IPS-18c (cell line): ENCODE data around the gene TMEM44.
A peak's percentile ranks its signal among the peaks of the same experiment; 100 is the strongest.

Experiments
- H3K4me3 ChIP-seq: 2 replicates; pipeline ENCODE4 v1.7.0; 2013; ENCODE audit warnings: low read depth, mild to moderate bottlenecking, low read length, moderate library complexity; ENCODE audit not compliant: insufficient read depth
- H3K9me3 ChIP-seq: one replicate; pipeline ENCODE4 v1.6.1; 2013; ENCODE audit warnings: mild to moderate bottlenecking, low read length, moderate library complexity; ENCODE audit not compliant: control insufficient read depth, insufficient read depth

TMEM44 gene

DNA sequence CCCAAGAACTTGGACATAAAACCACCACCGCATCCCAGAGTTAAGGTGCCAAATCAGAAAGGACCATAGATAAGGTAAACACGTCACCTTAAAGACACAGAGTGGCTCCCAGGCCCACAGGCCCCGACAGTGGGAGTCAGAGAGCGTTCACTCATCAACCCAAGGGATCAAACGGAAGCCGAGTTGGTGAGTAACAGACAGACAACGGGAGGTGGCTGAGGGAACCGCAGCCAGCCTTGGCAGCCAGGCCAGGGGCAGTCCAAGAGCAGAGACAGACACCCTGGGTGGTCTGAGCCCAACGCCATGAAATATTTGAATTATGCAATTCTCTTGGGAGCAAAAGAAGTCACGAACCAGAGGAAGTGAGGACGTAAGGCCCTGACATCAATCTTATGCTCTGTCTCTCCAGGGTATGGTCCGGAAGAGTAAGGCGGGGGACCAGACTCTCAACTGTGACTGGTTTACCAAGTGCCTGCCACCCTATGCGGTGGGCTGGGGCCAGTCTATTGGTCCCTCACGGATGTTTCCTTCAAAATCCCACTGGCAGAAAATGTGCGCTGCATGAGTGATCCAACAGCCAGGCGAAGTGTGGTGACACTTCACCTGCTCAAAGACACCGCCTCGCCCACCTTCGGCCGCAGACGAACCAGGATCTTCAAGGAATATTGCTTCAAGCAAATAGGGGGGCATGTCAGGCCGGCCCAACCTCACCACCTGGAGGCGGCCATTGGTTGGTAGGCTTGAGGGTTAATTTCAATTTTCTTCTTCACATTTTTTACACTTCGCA, 34.3 kb downstream of the TMEM44 start:
- Histone ChIP-seq H3K4me3 (no peak overlapping the region), H3K9me3 (no peaks in the 10 kb centered on the region)

GRCh38 chr3:194596906-194597305, 36.3 kb downstream of the TMEM44 start:
- no peak overlapping the region for H3K4me3 ChIP-seq
- no peaks in the 10 kb centered on the region for H3K9me3 ChIP-seq

DNA sequence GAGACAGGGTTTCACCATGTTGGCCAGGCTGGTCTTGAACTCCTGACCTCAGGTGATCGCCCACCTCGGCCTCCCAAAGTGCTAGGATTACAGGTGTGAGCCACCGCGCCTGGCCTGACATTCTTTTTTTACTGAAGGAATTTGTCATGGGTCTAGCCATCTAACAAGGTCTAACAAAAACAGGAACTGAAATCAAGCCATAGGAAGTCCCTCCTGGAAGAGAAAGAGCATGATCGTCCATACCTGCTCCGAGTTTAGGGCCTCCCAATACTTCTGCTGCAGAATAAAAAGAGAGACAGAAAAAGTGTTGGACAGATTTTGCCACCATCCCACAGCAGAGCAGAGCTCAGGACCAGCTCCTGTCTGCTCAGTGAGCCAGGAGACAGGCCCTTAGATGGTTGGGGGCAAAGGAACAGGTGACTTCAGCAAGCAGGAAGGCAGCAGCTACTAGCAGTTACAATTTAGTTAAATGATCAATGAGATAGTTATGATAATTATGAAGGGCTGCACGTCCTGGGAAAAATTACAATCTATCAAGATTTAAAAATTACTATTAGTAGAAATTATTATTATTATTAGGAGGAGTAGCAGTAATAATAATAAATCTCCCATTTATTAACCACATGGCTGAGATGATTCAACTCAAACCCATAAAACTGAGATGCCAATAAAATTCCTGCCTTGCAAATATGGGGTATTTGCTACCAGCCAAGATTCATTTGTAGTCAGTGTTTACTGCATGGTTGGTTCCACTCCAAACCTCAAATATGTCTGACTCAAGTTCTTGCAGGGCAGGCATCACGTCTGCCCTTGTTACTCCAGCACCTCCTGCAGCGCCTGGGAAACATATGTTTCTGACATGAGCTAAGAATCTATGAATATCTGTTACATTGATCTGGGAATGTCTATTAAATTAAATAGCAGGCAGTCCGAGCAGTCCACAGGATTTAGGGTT, 40.1 kb downstream of the TMEM44 start:
- no peaks in the 10 kb centered on the region for H3K9me3 ChIP-seq
- H3K4me3 ChIP-seq, result no peak overlapping the region

DNA sequence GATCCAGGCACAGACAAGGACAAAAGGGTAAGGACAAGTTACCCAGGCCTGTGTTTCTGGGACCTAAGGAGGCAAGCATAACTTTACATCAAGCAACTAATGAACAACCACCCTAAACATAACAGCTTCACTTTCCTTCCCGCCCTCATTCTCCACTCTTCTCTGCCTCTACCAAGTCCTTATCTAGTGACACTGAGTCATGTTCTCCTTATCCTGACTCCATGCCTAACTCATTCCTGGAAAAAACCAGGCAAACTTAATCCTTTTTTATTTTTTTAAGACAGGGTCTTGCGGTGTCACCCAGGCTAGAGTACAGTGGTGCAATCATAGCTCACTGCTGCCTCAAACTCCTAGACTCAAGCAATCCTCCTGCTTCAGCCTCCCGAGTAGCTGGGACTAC, 44.5 kb downstream of the TMEM44 start:
- Histone ChIP-seq H3K9me3 (peaks cover 3% of the 10 kb centered on the region), H3K4me3 (no peak overlapping the region)

- peaks cover 3% of the 10 kb centered on the region for H3K9me3 ChIP-seq
- no peak overlapping the region for H3K4me3 ChIP-seq
Measured at GRCh38 chr3:194588236-194588635, 45.0 kb downstream of the TMEM44 start.

- no peak overlapping the region for H3K4me3 ChIP-seq
- peaks cover 3% of the 10 kb centered on the region for H3K9me3 ChIP-seq
Measured at GRCh38 chr3:194587438-194587931, 45.7 kb downstream of the TMEM44 start.

DNA sequence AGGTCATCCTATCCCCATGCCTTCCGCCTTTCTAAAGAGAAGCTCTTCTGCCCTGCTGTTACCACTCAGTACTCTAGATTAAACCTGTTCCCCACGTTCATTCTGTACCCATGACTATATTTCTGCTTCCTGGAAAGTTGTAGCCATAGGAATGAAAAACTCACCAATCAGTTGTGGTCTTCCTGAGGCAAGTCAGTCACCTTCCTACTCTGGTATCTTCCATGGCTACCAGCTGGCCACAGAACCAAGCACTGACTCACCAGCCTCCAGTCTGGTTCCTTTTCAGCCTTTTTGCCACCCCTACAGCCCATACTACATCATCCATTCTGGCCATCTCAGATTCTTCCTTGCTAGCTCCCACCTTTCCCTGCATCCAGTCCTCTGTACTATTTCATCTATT, 46.4 kb downstream of the TMEM44 start:
- H3K4me3 ChIP-seq, result no peak overlapping the region
- H3K9me3 ChIP-seq, result peaks cover 3% of the 10 kb centered on the region

- H3K9me3 ChIP-seq, result peaks cover 3% of the 10 kb centered on the region
- H3K4me3 ChIP-seq, result no peak overlapping the region
Measured at GRCh38 chr3:194585880-194586281, 47.3 kb downstream of the TMEM44 start.

DNA sequence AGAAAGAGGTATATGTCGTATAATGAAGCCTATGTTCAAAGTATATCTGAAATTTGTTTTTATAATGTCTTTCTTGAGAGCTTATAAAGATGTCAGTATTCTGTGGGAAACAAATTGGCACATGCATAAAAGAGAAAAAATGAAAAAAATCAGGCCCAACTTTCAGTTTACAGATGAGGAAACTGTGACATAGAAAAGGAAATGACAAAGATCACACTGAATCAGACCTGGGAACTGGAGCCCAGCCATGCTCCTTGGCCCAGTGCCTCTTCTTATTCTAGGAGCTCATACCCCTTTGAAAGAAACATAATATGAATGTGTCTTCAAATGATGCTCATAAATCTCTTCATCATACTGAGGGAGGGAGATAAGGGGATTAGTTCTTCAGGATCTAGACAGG, 48.4 kb downstream of the TMEM44 start:
- Histone ChIP-seq H3K9me3 (peaks cover 3% of the 10 kb centered on the region), H3K4me3 (no peak overlapping the region; the same call in 1 of the 2 replicates)

GRCh38 chr3:194584320-194584776, 48.9 kb downstream of the TMEM44 start:
- H3K4me3 ChIP-seq, result peak overlapping the region; percentile 77
- peaks cover 3% of the 10 kb centered on the region for H3K9me3 ChIP-seq

DNA sequence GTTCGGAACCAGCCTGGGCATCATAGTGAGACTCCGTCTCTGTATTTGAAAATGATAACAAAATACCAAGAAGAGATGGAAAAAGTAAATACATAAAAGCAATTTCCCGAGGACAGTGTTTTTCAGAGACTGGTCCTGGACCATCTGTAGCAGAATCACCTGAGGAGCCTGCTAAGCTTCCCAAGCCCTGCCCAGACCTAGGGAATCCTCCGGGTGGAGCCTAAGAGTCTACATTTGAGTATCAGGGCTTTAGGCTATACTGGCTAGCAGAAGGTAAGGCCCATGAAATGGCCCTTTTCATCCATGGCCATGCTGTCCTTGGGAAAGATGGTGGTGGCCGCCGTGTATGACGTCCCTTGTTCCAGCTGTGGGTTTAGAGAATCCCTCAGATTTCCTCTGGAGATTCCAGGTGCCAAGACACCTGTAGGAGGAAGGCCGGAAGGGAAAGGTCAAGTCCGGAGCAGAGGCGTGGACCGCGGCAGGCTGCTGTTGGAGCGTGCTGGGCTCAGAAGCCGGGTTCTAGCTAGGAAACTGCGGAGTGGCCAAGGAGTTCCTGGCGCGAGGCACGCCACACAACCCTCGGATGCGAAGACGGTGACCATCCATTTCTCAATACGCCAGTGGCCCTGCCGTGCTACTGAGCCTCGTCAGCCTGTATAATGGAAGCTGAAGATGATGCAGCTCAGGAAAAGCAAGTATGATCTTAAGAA, 50.9 kb downstream of the TMEM44 start:
- H3K9me3 ChIP-seq, result no peaks in the 10 kb centered on the region
- H3K4me3 ChIP-seq, result no peak overlapping the region

- Histone ChIP-seq H3K9me3 (no peaks in the 10 kb centered on the region), H3K4me3 (no peak overlapping the region)
Measured at GRCh38 chr3:194579091-194579606, 54.1 kb downstream of the TMEM44 start.

GRCh38 chr3:194577986-194578905, 55.0 kb downstream of the TMEM44 start:
- H3K9me3 ChIP-seq, result no peaks in the 10 kb centered on the region

DNA sequence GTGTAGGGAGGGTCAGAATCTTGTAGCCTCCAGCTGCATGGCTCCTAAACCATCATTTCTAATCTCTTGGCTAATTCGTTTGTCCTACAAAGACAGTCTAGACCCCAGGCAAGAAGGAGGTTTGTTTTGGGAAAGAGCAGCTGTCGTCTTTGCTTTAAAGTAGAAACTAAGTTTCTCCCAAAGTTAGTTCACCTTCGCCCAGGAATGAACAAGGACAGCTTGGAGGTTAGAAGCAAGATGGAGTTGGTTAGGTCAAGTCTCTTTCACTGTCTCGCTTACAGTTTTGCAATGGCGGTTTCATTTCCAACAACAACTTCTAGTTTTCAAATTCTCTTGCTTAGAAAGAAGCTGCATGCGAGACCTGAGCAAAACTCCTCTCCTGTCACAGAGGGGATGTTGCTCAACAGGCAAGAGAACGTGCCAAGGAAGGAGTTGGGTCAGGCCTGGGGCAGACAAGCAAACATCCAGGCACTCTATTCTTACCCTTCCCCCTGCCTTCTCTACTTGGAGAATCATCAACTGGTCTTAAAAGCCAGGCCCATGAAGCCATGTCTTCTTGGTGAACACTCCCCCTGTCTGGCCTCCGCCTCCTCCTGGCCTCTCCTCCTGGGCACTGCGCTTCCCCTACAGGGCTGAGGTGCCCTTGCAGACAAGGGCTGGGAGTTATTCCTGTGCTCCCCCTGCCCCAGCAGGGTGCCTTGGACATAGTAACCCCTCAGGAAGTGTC, 57.6 kb downstream of the TMEM44 start:
- H3K9me3 ChIP-seq, result no peaks in the 10 kb centered on the region
- no peak overlapping the region for H3K4me3 ChIP-seq

More at GRCh38 chr3:194577986-194578905, 55.0 kb downstream of the TMEM44 start:
- no peak overlapping the region for H3K4me3 ChIP-seq

- H3K9me3 ChIP-seq, result no peaks in the 10 kb centered on the region
- H3K4me3 ChIP-seq, result no peak overlapping the region
Measured at GRCh38 chr3:194574639-194575483, 58.4 kb downstream of the TMEM44 start.
